Suppressor macrophage (primary cell): ENCODE measurements around the gene OPA1.

ENCODE experiments used
- DNase-seq, 4 experiments: peaks; one replicate each; pipeline ENCODE4 v3.0.0-alpha.2; 2020 to 2022

The OPA1 gene

GRCh38 chr3:193650585-193650984 is 57.6 kb downstream of the OPA1 start:
- DNase-seq, result no peak

GRCh38 chr3:193655831-193656433 is 62.9 kb downstream of the OPA1 start:
- DNase-seq, result no peak

- no peak for DNase-seq
These were observed 63.4 kb downstream of the OPA1 start for GRCh38 chr3:193656445-193656844.

GRCh38 chr3:193656878-193657282 is 63.9 kb downstream of the OPA1 start:
- no peak for DNase-seq

GRCh38 chr3:193660171-193660570 is 67.2 kb downstream of the OPA1 start:
- DNase-seq, result no peak

GRCh38 chr3:193660698-193661411 is 67.8 kb downstream of the OPA1 start:
- no peak for DNase-seq

DNA sequence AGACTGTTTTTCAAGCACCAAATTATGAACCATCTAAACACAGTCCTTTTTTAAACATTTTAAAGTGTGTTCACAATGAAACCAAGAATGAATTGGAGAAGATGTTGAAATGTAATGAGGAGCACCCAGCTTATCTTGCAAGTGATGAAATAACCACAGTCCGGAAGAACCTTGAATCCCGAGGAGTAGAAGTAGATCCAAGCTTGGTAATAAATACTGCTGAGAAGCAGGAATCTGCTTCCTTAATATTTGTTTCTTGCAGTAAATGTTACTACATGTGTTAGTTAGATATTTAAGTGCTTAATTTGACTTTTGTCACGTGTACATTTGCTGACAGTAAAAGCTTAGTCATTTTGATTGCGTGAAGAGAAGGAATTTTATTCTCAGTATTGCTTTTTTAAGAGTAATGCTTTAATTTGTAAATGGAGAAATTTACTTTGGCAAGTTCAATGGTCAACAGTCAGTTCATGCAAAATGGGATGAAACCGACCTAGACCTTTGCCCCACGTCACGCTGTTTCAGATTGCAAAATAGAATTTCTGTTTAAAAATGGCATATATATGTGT is 69.8 kb downstream of the OPA1 start:
- peak in 1 of 4 experiments; percentile 4 for DNase-seq

DNA sequence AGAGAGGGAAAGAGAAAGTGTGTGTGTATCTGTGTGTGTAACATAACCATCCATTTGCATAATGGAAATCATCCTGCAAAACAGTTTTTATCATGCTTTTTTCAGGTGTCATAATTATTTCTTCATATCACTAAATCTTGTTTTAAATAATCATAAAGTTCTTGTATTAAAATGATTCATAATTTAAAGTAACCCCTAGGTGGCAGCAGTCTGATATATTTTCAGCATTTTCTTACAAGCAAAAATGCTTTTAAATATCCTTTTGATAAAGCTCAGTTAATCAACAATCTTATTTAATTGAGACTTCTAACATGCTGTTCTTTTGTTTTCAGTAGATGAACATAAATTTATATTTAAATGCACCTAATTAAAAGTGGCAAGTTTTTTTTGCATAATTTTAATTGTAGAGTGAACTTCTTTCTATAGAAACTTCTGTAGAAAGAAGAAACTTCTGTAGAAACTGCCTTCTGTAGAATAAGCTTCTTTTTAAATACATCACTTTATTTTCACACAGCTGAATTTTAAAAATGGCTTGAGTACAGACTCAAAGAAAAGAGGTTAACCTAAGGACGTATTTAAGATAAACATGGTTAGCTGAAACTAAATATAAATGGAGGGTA is 72.5 kb downstream of the OPA1 start:
- peak; percentile 17 to 63 (median 40) for DNase-seq

- no peak for DNase-seq
These were observed 80.8 kb downstream of the OPA1 start for GRCh38 chr3:193673845-193674244.

DNA sequence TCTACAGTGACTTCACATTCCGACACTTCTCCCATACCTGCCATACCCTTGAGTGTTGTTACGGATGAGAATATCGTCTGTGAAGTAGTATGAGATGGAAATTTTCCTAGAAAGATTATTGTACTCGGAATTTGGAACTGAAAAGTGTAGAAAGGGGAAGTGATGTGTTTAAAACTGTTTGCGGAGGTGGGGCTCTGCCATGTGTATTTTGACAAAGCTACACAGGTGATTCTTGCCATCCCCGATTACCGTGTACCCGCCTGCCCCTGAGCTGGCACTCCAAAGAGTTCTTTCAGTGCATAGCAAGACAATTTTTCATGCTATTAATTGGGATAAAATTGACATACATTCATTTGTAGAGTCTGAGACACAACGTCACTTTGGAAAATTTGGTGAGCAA is 81.7 kb downstream of the OPA1 start:
- DNase-seq, result no peak

DNA sequence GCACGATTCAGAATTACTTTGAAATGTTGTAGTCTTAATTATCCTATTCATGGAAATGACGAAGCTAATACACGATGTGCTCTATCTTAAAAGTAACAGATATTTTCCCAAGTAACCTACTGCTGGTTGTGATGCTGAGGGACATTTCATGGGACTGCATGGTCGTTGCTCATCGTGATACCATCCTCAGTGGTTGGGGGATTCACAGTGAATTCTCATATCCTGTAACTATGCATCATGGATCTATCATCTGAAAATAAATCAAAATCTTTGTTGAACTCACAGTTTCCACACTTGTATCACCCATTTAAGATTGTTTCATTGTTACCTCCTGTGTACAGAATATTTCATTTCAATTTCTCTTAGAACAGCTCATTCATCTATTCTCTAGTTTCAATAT is 84.7 kb downstream of the OPA1 start:
- no peak for DNase-seq

GRCh38 chr3:193680220-193680619 is 87.2 kb downstream of the OPA1 start:
- DNase-seq, result no peak

- DNase-seq, result no peak
These were observed 88.6 kb downstream of the OPA1 start for GRCh38 chr3:193681631-193682030.

DNA sequence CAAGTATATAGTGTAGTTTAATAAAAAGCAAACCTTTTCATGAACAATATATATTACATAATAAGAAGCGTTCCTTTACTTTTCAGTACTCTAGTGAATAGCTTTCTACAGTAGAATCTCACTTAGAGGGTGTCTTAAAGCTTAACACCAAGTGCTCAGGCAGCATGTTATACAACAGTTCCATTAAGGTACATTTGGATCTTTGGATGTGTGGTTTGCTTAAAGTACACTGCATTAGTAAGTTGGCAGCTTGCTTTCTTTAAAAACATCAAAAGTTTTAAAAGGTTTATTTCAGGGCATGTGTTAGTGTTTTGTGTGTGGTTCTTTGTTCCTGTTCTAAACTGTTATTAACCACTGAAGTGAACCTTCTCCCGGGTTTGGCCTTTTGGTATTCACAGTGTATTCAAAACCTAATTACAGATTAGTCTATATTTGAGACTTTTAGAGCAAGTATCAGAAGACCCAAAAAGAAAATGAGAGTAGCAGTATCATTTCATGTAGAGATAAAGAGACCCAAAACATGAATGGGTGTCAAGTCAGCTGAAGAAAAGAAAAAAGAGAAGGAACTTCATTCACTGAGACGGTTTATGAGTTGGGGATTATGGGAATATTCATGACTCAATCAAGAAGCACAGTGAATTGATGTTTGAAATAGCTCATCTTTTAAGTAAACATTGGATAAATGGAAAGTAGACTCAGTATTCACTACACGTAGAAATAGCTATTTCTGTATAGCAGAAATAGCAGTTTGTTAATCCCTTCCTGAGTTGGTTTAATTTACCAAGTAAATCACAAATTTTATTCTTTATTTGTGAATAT is 93.9 kb downstream of the OPA1 start:
- DNase-seq, result no peak

DNA sequence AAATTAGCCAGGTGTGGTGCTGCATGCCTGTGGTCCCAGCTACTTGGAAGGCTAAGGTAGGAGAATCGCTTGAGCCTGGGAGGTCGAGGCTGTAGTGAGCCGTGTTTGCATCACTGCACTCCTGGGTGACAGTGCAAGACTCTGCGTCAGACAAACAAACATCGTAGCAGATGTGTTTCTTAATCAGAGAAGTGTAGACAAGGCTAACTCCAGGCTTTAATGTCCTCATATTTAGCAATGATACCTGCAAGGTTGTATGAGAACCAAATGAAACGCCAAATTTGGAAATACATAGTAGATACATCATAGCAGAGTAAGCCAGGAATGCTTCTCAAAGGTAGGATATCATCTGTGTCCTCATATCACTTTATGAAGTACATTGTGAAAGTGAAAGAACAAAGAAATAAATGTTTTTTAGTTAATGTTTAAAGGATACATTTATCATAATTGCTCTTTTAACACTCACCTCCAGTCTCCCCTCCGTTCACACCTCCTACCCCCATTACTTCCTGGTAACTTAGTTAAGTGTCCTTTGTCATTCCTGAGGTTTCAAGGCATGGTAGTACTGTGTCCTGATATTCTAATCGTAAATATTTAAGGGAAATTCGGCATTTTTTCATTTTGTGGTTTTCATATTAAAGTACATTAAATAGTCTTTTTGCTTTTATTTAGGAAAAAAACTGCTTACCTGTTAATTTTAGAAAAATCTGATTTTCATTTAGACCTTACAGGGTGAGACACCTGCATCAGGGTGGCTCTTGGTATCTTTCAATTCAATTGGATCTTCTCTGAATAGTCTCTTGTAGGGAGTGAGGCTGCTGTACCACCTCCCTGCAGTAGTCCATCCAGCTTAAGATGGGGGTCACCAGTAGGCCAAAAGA is 96.1 kb downstream of the OPA1 start:
- no peak for DNase-seq

DNA sequence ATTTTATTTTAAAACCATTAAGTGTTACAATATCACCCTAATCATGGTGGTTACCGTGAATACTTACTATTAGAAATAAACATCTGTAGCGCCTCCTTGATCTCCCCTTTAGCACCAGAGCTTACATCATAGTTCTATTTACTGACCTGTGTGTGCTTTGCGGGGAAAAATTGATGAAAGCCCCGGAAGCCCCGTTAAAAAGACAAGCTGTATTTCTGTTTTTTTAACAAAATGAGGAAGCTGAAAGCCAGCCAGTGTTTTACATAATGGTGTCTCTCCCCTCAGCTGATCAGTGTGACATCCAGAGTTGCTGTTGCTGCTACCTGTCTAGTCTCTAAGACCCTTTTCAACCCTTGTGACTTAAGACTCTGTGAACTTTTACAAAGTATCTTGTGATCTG is 100.8 kb downstream of the OPA1 start:
- peak; percentile 33 to 49 (median 37) for DNase-seq

- DNase-seq, result peak; percentile 33 to 66 (median 51)
These were observed 109.1 kb downstream of the OPA1 start for GRCh38 chr3:193701953-193702635.

DNA sequence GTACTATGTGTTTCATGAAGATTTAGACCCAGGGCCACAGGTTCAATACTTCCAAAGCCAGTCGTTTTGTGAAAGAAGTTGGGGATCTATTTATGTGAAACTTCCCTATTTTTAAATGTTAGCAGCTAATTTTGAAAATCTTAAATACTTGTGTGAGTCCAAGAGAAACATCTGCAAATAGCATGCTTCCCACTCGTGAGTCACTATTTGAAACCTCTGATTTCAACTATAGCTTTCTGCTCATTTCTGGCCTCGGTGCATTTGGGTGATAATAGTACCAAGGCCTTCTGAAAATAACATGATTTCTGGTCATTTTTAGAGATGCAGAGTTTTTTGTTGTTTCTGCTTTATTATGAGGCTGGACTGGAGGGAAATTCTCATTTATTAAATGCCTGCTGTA is 110.0 kb downstream of the OPA1 start:
- DNase-seq, result peak in 2 of 4 experiments; percentile 44 to 48

- no peak for DNase-seq
These were observed 111.4 kb downstream of the OPA1 start for GRCh38 chr3:193704431-193704830.

DNA sequence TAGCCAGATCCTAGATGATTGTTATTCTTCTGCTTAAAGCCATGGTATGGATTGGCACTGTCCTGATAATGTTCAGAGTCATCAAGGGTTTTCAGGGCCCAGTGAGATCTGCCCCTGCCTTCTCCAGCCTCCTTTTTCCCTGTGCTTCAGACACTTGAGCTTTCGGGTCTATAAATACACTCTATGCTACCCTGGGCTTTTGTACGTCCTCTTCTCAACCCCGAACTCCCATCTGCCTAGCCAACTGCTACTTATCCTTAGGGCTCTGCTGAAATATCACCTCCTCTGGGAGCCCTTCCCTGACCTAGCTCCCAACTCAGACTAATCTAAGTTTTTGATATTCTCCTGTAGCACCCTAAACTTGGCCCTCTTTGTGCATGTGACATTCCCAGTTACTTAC is 115.3 kb downstream of the OPA1 start:
- no peak for DNase-seq
